ENCODE results near the gene ZBTB46.

DNA sequence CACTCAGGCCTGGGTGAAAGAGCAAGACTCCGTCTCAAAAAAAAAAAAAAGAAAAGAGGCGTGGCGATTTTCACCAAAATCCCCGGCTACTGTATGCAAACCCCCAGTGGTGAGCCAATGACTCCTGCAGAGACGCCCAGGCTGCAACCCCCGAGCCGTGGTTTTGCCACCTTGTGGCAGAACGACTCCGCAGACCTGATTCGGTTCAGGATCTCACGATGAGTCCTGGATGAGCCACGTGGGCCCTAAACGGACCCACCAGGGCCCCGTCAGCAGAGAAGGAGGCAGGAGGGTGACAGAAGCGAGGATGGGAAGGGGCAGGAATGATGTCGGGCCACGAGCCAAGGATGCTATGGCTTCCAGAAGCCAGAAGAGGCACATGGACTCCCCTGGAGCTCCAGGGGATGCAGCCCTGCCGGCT, 49.0 kb downstream of the ZBTB46 start:
- TF ChIP-seq, protein P1, sequence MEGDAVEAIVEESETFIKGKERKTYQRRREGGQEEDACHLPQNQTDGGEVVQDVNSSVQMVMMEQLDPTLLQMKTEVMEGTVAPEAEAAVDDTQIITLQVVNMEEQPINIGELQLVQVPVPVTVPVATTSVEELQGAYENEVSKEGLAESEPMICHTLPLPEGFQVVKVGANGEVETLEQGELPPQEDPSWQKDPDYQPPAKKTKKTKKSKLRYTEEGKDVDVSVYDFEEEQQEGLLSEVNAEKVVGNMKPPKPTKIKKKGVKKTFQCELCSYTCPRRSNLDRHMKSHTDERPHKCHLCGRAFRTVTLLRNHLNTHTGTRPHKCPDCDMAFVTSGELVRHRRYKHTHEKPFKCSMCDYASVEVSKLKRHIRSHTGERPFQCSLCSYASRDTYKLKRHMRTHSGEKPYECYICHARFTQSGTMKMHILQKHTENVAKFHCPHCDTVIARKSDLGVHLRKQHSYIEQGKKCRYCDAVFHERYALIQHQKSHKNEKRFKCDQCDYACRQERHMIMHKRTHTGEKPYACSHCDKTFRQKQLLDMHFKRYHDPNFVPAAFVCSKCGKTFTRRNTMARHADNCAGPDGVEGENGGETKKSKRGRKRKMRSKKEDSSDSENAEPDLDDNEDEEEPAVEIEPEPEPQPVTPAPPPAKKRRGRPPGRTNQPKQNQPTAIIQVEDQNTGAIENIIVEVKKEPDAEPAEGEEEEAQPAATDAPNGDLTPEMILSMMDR (IDR thresholded peaks at IDR 0.05): no peak
- TF ChIP-seq POLR2AphosphoS5 (IDR thresholded peaks at IDR 0.05) (no peak), POLR2A (IDR thresholded peaks at IDR 0.05) (no peak)

Measured in prostate gland (tissue), 2 donors.